GDM1 (cell line): ENCODE measurements around the gene INSYN2B.

Experiments used
- DNase-seq: peaks from one replicate; lab custom pipeline; 2025; lab: John Stamatoyannopoulos, UW

INSYN2B gene

DNA sequence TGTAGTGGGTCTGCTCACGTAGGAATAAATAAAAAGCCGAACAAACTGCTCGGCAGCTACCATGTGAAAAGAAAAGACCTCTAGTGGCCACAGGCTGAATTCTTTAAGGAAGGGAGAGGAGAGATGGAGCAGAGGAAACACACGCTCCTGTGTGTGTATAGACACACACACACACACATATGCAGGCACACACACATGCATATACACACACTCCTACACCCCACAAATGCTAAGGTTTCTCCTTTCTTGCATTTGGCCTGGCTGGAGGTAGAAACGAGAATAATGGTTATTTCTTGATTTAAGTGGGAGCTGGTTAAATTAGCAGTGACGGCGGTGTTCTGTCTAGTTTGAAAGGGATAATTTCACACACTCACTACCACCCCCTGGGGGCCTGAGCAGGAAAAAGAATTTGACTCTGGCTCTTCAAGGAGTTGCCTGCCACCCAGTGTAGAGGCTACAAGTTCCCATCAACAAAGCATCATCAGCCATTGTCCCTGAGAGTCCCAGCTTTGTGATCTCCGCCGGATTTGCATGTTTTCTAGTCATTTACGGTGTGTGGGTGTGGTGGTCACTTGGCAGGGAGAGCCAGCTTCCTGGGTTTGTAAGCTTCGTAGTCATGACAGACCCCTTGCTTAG, at the start of gene INSYN2B:
Gene INSYN2B, minus strand, starts transcription at position 78 of the 636 bp plus-strand sequence. CDS start 96,597 bp downstream, outside the sequence.
- DNase-seq = no peak

DNA sequence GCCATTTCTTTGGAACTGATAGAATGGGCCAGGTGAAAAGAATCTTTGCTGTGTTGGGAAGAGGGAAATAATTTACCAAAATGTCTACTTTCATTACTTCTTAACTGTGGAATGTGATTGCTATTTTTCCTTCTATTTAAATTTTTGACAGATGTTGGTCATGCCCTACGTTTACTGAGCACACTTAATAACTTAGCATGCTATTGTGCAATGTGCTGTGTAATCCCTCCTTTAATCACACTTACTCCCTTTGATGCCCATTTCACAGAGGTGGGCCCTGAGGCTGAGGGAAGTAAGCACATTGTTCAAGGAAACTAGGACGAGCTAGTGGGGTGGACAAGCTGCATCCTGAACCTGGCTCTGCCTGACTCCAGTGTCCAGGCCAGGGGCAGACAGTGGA, 47.8 kb upstream of the INSYN2B start:
- DNase-seq = no peak

DNA sequence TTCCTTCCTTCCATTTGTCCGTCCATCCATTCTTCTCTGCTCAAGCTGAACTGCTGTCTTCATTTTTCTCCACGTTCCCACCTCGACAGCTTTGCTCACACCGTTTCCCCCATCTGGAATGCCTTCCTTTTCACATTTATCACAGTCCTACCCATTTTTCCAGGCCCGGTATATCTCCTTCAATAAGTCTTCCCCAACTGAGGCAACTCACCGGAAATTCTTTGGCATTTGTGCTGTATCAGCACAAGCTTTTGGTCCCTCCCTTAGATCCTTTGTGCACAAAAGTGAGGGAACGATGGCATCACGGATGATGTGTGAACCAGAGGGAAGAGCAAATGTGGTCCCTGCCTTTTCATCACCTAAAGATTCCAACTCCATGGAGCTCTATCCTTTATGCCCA, 45.6 kb upstream of the INSYN2B start:
- DNase-seq = no peak

DNA sequence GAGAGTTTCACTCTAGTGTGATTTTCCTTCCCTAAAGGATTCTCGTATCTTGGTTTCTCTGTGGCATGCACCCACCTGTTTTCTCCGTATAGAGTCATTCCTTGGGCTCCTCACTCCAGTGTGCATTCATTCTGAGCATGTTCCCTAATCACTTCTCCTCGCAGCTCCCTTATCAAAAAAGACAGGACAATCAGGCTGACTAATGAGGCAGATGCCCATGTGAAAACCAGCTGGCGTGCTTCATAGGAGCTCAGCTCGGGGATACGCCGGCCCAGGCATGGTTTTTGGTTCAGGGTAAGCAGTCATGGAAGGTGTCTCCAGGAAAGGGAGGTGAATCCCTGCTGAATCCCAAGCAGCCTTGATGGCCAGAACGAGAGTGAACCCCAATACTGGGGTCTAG, 41.2 kb upstream of the INSYN2B start:
- DNase-seq = no peak

DNA sequence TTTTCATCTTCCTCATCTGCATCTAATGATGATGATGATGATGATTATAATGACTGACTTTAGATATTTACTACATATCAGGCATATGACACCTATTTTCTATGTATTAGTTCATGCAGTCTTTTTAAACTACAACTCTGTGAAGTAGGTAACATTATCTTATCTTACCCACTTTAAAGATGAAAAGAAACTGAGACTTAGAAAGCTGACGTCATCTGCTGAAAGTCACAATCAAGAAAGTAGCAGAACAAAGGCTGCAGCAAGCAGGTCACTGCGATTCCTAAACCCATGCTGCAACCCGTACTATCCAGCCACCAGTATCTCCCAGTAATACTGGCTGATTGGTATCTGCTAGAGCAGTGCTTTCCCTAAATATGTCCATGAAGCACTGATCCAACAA, 40.1 kb upstream of the INSYN2B start:
- DNase-seq = no peak

DNA sequence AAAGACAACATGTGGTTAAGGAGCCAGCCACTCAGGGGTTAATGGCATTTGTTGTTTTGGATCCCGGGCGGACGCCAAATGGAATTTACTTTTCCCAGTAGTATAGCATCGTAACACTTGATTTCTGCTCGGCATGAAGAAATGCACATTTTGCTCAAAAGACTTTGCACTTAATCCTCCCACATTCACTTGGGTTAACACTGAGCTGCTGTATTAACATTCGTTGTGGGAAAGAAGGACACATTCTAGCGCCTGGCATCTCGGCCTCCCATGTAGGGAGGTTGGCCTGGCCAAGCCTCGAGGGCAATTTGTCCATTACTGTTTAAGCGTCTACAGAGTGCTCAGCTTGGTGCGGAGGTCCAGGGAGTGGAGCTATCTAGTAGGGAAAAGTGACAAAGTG, 32.3 kb upstream of the INSYN2B start:
- no peak for DNase-seq

DNA sequence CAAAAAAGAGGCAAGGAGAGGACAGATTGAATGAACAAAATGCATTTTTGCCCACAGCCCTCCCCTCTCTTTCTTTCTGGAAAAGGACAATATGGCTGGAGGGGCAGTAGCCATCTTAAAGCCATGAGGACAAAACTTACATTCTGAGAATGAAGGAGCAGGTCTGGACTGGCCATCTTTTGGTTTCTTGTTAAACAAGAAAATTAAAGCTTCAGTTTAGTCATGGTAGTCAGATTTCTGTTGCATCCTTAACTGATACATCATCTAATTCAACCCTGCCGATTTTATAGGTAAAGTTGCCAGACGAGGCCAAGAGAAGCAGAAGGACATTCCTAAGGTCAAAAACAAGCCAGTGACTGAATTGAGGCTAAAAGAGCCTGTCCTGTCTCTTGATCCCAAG, 31.5 kb upstream of the INSYN2B start:
- DNase-seq = no peak

DNA sequence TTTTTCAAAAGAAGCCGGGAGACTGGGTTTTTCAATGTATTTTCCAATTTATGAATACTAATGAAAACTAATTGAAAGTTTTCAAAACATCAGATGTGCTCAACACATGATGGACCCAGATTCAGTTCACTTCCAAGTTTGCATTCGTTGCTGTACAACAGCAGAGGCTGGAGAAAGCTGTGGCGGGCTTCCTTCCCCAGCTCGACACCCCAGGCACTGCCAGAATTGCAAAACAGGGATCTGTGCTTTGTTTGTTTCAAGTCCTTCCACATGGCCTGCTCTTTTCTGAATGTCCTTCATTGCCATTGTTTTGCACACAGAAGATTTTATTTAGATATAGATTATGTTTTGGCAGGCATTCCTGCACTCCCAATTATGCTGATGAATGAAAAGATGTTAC, 30.3 kb upstream of the INSYN2B start:
- DNase-seq = no peak

DNA sequence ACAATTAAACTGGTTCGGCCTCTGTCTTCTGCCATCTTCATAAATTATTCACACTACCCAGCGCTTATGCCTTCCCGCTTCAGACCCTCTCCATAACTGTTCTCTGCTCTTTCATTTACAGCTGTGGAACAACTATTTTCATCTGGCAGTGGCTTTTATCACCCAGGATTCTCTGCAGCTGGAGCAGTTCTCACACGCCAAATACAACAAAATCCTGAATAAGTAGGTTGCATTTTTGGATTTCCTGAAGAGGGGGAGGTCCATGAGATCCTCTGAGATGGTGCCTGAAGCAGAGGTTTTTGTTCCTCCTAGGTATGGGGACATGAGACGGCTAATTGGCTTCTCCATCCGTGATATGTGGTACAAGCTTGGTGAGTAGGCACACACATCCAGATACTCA, 28.1 kb upstream of the INSYN2B start:
- DNase-seq = no peak

DNA sequence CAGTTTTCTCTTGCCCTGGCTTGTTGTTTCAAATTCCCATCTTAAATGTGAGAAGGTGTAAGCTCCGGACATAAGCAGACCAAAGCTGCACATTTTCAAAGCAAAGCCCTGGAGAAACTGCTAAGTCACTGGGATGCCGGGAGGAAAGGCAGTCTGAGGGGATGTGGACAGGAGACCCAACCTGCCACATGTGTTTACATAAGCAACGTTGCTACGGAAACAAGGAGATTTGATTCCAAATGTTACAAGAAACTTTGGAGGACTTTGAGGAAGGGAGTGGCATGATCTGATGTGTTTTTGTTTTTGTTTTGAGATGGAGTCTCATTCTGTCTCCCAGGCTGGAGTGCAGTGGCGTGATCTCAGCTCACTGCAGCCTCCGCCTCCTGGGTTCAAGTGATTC, 25.7 kb upstream of the INSYN2B start:
- DNase-seq = no peak

DNA sequence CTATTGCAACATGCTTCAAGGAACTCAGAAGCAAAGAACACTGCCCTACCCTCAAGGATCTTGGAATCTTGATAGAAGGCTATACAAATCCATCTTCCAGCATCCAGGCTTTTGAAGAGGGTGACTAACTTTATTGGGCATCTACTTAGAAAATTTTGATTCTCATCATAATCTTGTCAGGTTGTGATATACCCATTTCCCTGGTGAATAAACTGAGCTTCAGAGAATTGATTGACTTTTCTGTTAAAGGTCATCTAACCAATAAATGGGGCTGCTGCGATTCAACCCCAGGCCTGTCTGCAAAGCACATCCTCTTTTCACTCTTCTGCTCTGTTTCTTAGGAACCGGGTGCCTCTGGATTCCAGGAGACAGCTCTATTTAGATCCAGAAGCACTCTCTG, 19.9 kb upstream of the INSYN2B start:
- no peak for DNase-seq

DNA sequence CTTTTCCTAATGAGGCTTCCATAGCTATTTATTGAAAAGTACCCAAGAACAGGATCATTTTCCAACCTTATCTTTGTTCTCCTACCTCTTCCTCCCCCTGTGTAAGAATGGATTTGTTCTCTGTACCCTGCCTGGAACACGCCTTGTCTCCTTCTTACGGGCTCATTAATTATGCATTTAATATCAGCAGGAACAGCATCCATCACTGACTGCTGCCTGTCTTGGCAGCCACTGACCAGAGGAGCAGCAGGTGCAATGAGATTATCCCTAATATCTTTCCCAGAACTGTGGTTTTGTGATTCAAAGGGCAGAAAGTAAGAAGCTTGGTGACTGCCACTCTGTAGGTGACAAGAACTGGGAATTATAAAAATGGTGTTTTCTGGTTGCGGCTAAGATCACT, 19.3 kb upstream of the INSYN2B start:
- DNase-seq = no peak

DNA sequence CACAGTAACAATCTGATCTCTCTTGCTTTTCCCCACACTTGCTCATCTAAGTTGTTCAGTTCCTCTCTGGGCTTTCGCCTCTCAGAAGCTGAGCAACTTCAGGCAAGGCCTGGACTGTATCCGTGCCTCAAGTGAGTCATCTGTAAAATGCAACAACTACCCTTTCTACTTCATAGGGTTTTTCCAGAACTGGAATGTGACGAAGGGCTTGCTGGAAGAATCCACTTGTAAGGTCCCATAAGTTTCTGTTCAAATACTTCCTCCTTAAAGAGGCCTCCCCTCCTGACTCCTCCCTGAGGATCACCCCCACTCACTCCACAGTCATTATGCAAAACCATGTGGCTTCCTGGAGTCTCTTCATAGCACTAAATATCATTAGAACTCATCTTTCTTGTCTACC, 17.5 kb upstream of the INSYN2B start:
- no peak for DNase-seq

DNA sequence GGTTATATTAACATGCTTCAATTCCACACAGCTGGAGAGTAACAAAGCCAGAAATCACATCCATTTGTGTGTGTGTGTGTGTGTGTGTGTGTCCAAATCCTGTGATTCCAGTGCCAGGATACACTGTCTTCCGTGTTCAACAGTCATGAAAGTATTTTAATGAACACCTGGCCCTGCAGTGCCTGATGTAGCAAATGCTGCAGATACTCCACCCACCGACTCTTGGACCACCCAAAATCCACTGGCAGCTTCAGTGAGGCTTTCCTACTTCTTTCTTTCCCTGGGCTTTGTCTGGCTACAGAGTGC, 13.1 kb upstream of the INSYN2B start:
- no peak for DNase-seq

DNA sequence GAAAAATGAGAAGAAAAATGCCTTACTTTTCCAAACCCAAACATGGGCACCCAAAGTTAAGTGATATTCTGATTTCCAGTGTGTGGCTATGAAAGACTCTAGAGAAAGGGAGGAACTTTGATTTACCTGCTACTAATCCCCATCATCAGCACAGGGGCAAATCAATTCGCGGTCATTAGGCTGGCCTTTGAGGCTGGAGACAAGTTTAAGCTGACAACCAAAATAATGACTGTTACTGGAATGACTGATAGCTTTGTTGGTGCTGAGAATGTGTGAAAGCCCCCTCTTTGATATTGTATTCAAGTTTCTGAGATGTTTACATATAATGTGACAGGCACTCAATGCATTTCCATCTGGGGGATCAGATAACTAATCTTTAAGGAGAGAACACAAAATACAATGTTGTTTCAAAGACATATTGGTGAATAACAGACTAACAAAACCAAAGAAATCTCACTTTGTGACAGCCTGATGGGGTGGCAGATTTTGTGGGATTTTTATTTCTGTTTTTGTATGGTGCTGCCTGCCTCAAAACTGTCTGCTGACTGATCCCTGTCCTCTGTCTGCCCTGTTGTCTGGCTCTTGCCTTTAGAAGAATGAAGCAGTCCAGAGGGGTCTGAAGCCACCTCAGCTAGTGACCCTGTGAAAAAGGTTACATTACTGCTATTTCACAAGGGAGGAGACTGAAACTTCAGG, 12.6 kb upstream of the INSYN2B start:
- DNase-seq = no peak

DNA sequence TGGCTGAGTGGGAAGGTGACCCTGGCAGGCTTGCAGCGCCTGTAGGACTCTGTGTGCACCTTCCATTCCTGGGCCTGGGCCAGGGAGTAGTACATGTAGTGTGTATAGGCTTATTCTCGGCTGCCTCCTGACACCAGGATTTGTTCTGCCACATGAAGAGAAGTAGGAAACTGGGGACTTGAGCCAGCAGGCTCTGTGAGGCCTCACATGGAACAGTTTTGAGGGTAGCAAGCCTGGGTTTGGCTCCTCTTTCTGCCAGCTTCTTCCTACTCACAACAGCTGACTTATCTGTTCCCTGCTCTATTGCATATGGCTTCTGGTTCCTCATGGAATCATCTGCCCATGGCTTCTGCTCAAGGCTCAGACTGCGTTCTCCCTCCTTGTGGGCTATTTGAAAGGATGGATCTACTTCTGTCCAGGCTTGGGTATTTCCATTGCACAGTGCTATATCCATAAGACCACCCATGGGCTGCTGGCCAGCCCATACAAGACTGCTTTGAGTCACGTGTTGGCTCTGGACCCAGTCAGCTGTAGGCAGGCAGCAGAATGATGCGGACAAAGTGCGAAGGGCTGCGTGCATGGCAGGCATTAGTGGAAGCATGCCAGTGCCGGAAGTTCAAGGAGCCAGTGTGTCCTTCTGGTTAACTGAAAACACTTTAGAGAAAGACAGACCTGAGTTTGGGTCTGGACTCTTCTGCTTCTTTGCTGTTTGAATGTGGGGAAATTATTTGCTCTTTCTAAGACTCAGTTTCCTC, 11.0 kb upstream of the INSYN2B start:
- DNase-seq = no peak

DNA sequence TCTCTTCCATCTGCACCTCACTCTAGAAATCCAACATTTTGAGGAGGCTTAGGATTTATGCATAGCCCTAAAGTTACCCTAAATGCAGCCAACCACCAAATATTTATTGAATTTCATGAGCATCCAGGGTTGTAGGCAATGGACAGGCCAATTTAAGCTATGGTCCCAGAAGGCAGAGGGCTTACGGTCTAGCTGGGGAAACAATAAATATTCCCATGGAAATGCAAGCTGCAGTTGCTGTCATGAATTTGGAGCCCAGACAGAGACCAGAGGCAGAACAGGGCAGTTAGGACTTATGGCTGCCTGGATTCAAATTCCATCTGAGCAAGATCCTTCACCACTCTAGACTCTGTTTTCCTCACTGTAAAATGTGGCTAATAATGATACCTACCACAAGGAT, 9.1 kb upstream of the INSYN2B start:
- no peak for DNase-seq

DNA sequence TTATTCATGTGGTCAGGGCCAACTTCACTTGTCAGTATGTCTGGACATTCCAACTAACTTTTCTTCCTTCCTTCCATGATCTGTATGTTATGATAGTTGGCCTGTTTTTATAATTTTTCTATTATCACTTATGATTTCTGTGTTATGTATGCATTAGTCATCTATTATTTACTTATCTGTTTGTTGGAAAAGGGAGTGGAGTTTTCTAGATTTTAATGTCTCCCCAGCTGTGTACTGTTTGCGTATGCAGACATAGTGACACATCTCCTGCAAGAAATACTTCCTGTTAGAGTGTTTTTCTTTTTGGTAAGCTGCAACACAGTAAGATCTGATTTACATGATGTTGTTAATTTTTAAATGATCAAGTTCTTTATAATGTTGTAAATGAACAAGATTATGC, 8.7 kb upstream of the INSYN2B start:
- no peak for DNase-seq

DNA sequence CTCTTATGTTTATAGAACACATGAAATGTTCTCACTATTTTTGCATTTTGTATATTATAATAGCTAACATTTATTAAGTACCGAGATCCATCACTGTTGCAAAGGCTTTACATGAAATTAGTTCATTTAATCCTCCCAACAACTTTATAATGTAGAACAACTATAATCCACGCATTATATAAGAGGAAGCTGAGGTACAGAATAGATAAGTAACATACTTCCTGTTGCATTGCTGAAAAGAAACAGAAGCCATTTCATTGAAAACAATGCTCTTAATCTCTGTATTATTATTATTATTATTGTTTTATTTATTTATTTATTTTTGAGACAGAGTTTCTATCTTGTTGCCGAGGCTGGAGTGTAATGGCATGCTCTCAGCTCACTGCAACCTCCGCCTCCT, 7.9 kb upstream of the INSYN2B start:
- no peak for DNase-seq

DNA sequence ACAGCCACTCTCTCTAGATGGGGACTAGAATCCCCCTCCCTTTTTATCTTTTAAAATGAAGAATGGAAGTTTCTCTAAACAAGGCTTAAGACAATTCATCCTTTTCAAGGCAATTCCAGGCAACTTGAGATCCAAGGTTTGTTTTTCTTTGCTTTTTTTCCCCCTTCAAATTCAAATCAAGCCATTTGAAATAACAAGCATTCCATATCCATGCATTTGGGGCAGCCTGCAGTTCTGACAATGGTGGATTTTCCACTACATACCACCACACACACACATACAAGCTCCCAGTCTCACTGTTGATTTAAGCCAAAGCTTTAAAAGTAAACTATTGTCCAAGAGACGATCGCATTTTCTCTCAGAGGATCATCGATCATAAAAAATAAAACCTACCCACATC, 424 bp downstream of the INSYN2B start:
- no peak for DNase-seq

DNA sequence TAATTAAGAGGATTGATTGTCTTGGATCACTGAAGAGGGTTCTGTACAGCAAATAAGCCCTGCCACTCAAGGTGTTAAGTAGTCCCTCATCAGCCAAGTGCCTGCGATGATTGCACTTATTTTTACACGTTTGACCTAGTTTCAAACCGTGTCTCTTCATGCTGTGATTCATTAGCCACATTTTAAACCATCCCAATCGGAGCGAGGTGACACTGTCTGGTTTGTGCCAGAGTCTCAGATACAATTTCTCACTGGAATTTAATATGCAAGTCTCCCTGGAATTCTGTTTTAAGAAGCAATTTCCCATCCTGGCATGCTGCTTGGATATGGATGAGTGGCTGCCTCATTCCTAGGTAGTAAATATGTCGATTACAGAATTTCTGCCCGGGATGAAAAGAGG, 1.6 kb downstream of the INSYN2B start:
- no peak for DNase-seq

DNA sequence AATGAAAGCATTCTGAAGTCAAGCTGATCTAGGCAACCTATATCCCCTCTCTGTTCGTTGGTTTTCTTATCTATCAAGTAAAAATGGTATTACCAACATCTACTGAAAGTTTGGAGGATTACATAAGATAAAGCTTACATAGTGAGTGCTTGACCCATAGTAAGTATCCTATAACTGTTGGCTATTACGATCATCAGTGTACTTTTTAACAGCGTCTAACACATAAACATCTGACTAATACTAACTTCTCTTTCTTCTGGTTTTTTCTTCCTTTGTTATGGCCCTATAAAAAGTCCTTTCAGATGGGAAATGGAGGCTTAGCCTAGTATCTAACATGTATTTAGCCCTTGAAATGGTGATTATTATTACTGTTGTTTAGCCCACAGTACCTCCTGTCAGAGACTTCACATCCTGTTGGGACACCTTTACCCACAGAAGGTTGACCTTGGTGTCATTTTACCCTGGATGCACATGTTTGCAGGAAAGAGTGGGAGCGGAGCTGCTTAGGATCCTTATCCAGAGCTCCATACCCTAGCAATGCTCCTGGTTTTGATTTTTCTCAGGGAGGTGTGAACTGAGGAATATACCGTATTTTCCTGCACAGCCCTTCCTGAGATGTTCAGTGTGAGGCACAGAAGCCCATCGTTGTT, 6.0 kb downstream of the INSYN2B start:
- no peak for DNase-seq

DNA sequence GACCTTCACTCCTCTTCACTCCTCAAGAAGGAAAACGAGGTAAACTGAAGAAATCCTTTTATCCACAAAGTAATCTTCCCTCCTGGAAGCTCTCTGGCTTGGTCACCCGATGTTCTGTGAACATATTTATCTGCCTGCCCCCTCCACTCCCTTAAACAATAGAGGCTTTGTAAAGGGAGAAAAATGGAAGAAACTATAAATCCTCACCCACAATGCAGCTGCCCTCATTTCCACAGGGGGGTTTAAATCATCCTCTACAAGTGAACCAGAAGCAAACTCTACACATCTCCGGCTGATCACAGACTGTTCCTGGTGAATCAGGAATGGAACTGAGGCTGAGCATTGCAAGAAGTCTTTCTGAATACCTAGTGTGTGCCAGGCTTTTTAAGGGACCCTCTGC, 7.2 kb downstream of the INSYN2B start:
- DNase-seq = no peak
